Panc1 (cell line): Measurements from ENCODE around the gene CDYL2.

Experiments used
- CTCF ChIP-seq: fragments of 450-650 bp; IDR thresholded peaks from 2 replicates; pipeline ENCODE4 v1.5.1; 2017; ENCODE audit warnings: mild to moderate bottlenecking
- POLR2AphosphoS5 ChIP-seq: IDR thresholded peaks from 2 replicates; pipeline ENCODE4 v1.6.1; 2012; ENCODE audit warnings: mild to moderate bottlenecking, low read depth, low read length, moderate library complexity
- REST ChIP-seq, 2 experiments: IDR thresholded peaks; 2 replicates each; pipeline ENCODE4 v1.6.1; 2011 to 2012; ENCODE audit warnings: low read depth in 2 of 2, control low read depth in 1 of 2, low read length in 1 of 2, mild to moderate bottlenecking in 1 of 2, moderate library complexity in 1 of 2; ENCODE audit not compliant: insufficient read depth in 1 of 2
- SIN3A ChIP-seq: IDR thresholded peaks from 2 replicates; pipeline ENCODE4 v1.6.1; 2012; ENCODE audit warnings: low read depth, mild to moderate bottlenecking, low read length, moderate library complexity, borderline replicate concordance; ENCODE audit not compliant: insufficient read depth
- TCF7L2 ChIP-seq: IDR thresholded peaks from 2 replicates; pipeline ENCODE4 v1.6.1; 2011; ENCODE audit warnings: mild to moderate bottlenecking, low read depth, low read length, inconsistent platforms

- TF ChIP-seq CTCF (no peak), REST (IDR thresholded peaks at IDR 0.05; ENCODE audit: insufficient read depth in 1 of 2, low read depth in 2 of 2, low read length in 1 of 2) (no peak), POLR2AphosphoS5 (no peak), TCF7L2 (no peak), SIN3A (no peak)
Measured at GRCh38 chr16:80610481-80611156, 193.8 kb downstream of the CDYL2 start.
